Pancreas (tissue), 10 donors: ENCODE measurements around the gene KLK13. TPM values are rescaled to one million over a fixed set of nuclear protein-coding genes. Genes with fewer than 3 reads are reported as not detected.

Experiments
- ATAC-seq, 4 donors: fragments of 200-7000 bp; cut with Tn5 transposase; one replicate each; pipeline versions ENCODE4 v1.8.0 to v1.9.1; 2020; ENCODE audit warnings: mild to moderate bottlenecking in 4 of 4, moderate library complexity in 4 of 4
- DNase-seq, 6 donors: peaks; one replicate each; pipeline ENCODE4 v3.0.0-alpha.2; 2020
- FAIRE-seq: peaks from 2 replicates; lab custom pipeline; 2012; peaks lifted over from hg19 to GRCh38; lab: Jason Lieb, UNC
- H3K27ac ChIP-seq, 4 donors: fragments of 200-600 bp; sonication (generic); 1 replicate in 3 of 4; 2 replicates in 1 of 4; pipeline versions ENCODE4 v1.5.0 to v1.8.0; 2020
- H3K27me3 ChIP-seq, 4 donors: fragments of 200-600 bp; one replicate each; pipeline ENCODE4 v1.8.0; 2021
- H3K36me3 ChIP-seq, 3 donors: fragments of 200-600 bp; sonication (generic) in 1 of 3; one replicate each; pipeline versions ENCODE4 v1.5.0 to v1.8.0; 2020 to 2021
- H3K4me1 ChIP-seq, 3 donors: fragments of 200-600 bp; one replicate each; pipeline ENCODE4 v1.8.0; 2021
- H3K4me3 ChIP-seq, 4 donors: fragments of 200-600 bp; sonication (generic) in 2 of 4; one replicate each; pipeline versions ENCODE4 v1.5.0 to v1.8.0; 2020 to 2021
- H3K9me3 ChIP-seq, 4 donors: fragments of 200-600 bp; one replicate each; pipeline ENCODE4 v1.8.0; 2021
- CTCF ChIP-seq, 4 donors: fragments of 200-600 bp; sonication (generic) in 3 of 4; IDR thresholded peaks; one replicate each; pipeline versions ENCODE4 v1.5.0 to v1.8.0; 2021; ENCODE audit warnings: antibody characterized with exemption in 4 of 4
- WGBS, 2 donors: extraction: QIAGEN DNeasy Blood & Tissue Kit; methylation state at CpG; one replicate each; pipeline ENCODE4 v1.1.7; 2013; 5-methylcytosine and 5-hydroxymethylcytosine counted together
- intact Hi-C, 3 donors: fragments of 100-400 bp; cut with DNase I; formaldehyde crosslinking; loops; one replicate each; pipeline versions ENCODE4 v1.11.1 to v1.14.2; 2022
- polyA plus RNA-seq, 2 donors: library from polyadenylated mRNA; stranded (reverse); fragments of 200-250 nt; gene quantifications; one replicate each; pipeline ENCODE4 v1.2.3, GENCODE V29; 2013
- total RNA-seq, 6 donors: library from RNA; stranded (reverse); fragmentation: NEBNext Ultra II Directional in 4 of 6; extraction: Animal tissue kit (Norgen Biotek cat#: 25700) in 4 of 6; gene quantifications; one replicate each; pipeline versions ENCODE4 v1.2.1 to v1.2.4, GENCODE V29; 2021 to 2023
- donor health status: healthy with polysubstance abuse.
- donor health status: DM: no; HTN: no; CAD: no; lungs with moderate emphysema.
- donor health status: DM: no; HTN: no; CAD: no.
- donor health status: control.
- donor health status: control.
- donor health status: Bipolar disorder and iron deficiency.
- donor health status: DM: yes; HTN: yes; CAD: no.
- donor health status: DM: no; HTN: no; CAD: no.
- donor health status: DM: no; HTN: no; CAD: no.
- donor health status: DM: yes; HTN: yes; CAD: no.

KLK13 gene
- total and polyA plus RNA-seq, 8 donors, result 0.59 to 6.4 (median 2.7) TPM; not detected in 1

DNA sequence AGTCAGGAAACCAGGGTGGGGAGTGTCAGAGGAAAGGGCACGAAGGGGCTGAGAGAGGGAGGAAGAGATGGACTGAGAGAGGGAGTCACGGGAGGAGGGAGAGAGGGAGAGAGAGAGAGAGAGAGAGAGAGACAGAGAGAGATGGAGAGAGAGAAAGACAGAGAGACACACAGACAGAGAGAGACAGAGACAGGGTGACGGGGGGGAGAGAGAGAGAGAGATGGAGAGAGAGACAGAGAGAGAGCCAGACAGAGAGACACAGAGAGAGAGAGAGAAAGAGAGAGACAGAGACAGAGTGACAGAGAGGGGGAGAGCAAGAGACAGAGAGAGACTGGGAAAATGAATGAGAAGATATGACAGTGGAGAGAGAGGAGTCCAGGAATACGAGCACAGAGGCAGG lies 18.3 kb upstream of the KLK13 start:
- H3K27ac ChIP-seq, result no peak overlapping the region
- H3K4me1 ChIP-seq, result peaks cover 6 to 8% (median 7%) of the 10 kb centered on the region in 3 donors
- ATAC-seq, result no peak
- DNase-seq, result no peak
- intact Hi-C loops, result no loop called here
- no peaks in the 10 kb centered on the region for H3K36me3 ChIP-seq
- WGBS, 2 donors, result 64 to 65% methylated on average over 4 of the region's 4 CpGs
- FAIRE-seq, result no peak
- no peak overlapping the region for H3K4me3 ChIP-seq
- no peaks in the 10 kb centered on the region for H3K9me3 ChIP-seq
- H3K27me3 ChIP-seq, result no peaks in the 10 kb centered on the region
- no peak for TF ChIP-seq CTCF (IDR thresholded peaks at IDR 0.05)

GRCh38 chr19:51082611-51083010 lies 17.7 kb upstream of the KLK13 start, which contains the start of gene KLK14:
KLK14 (minus strand) TSS chr19:51082887; CDS start chr19:51082614, 273 bp downstream.
- no peak within 1 kb of the TSS for H3K27ac ChIP-seq
- H3K36me3 ChIP-seq, result no peaks in the 10 kb centered on the region
- no peak for ATAC-seq
- WGBS, 2 donors, result 54 to 68% methylated on average over 7 of the region's 7 CpGs
- peaks cover 6 to 8% (median 7%) of the 10 kb centered on the region in 3 donors for H3K4me1 ChIP-seq
- no peak for TF ChIP-seq CTCF (IDR thresholded peaks at IDR 0.05)
- no peak within 1 kb of the TSS for H3K4me3 ChIP-seq
- intact Hi-C loops, result no loop called here
- no peak for FAIRE-seq
- DNase-seq, result no peak
- H3K9me3 ChIP-seq, result no peaks in the 10 kb centered on the region
- no peaks in the 10 kb centered on the region for H3K27me3 ChIP-seq

GRCh38 chr19:51081476-51081875 lies 16.6 kb upstream of the KLK13 start:
- 91 to 93% methylated on average over 14 of the region's 14 CpGs for WGBS, 2 donors
- DNase-seq (no peak), ATAC-seq (no peak), FAIRE-seq (no peak)
- Histone ChIP-seq H3K27ac (no peak overlapping the region), H3K36me3 (no peaks in the 10 kb centered on the region), H3K4me3 (no peak overlapping the region), H3K9me3 (no peaks in the 10 kb centered on the region), H3K27me3 (no peaks in the 10 kb centered on the region), H3K4me1 (peaks cover 6 to 8% (median 7%) of the 10 kb centered on the region in 3 donors)
- no peak for TF ChIP-seq CTCF (IDR thresholded peaks at IDR 0.05)
- intact Hi-C loops, result no loop called here

- DNase-seq, result peak in 5 of 6 donors; percentile 68 to 93 (median 80)
- TF ChIP-seq CTCF (IDR thresholded peaks at IDR 0.05), result no peak
- ATAC-seq, result peak; percentile 41 to 83 (median 68)
- intact Hi-C loops, result no loop called here
- 69 to 70% methylated on average over 27 of the region's 27 CpGs for WGBS, 2 donors
- Histone ChIP-seq H3K36me3 (no peaks in the 10 kb centered on the region), H3K9me3 (no peaks in the 10 kb centered on the region), H3K4me3 (no peak overlapping the region), H3K27me3 (no peaks in the 10 kb centered on the region), H3K4me1 (no peaks in the 10 kb centered on the region), H3K27ac (no peak overlapping the region)
- no peak for FAIRE-seq
Observed at GRCh38 chr19:51079481-51080110, 14.7 kb upstream of the KLK13 start.

- Histone ChIP-seq H3K4me3 (no peak overlapping the region), H3K4me1 (no peaks in the 10 kb centered on the region), H3K27me3 (no peaks in the 10 kb centered on the region), H3K36me3 (no peaks in the 10 kb centered on the region), H3K9me3 (no peaks in the 10 kb centered on the region), H3K27ac (no peak overlapping the region)
- no peak for ATAC-seq
- no peak for DNase-seq
- no peak for TF ChIP-seq CTCF (IDR thresholded peaks at IDR 0.05)
- WGBS, 2 donors, result 93% methylated on average over 6 of the region's 6 CpGs
- intact Hi-C loops, result no loop called here
- FAIRE-seq, result no peak
Observed at GRCh38 chr19:51078731-51079130, 13.8 kb upstream of the KLK13 start.
